Measurements from ENCODE around the gene ACP3.
"Not testable (repeated sequence)": the region's sequence is repeated elsewhere in the genome, so short reads cannot be mapped to it uniquely, and the experiment has no call there.

Gene ACP3, protein sequence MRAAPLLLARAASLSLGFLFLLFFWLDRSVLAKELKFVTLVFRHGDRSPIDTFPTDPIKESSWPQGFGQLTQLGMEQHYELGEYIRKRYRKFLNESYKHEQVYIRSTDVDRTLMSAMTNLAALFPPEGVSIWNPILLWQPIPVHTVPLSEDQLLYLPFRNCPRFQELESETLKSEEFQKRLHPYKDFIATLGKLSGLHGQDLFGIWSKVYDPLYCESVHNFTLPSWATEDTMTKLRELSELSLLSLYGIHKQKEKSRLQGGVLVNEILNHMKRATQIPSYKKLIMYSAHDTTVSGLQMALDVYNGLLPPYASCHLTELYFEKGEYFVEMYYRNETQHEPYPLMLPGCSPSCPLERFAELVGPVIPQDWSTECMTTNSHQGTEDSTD

DNA sequence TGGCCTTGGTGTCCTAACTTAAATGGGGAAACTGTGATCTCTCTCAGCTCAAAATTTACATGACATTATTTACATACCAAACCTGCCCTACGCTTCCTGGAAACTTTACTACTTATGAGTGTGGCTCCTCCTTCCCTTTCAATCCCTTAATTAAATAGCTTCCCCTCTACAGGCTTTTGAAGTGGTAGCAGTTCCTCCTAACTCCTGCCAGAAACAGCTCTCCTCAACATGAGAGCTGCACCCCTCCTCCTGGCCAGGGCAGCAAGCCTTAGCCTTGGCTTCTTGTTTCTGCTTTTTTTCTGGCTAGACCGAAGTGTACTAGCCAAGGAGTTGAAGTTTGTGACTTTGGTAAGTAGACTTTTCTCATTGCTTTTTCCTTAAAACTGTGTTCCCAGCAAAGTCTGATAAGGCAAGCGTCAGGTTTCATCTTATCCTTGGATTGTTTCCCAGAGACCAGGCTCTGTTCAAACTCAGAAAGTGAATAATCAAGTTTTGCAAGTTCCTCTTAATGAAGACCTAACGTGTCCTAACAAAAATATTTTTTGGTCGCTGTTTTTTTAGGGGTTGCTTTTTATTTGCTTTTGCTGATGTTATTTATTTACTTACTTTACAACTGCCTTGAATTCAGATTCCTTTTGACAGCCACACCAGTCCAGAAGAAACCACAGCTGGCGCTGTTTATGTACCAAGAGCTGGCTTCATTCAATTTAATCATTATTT, at the start of gene ACP3:
TSS of gene ACP3 (plus strand) at position 179 of the 720 bp plus-strand sequence. CDS start at position 229, 50 bp downstream.
- DNase-seq (ENCODE audit: low read depth in 2 of 2): no peak

DNA sequence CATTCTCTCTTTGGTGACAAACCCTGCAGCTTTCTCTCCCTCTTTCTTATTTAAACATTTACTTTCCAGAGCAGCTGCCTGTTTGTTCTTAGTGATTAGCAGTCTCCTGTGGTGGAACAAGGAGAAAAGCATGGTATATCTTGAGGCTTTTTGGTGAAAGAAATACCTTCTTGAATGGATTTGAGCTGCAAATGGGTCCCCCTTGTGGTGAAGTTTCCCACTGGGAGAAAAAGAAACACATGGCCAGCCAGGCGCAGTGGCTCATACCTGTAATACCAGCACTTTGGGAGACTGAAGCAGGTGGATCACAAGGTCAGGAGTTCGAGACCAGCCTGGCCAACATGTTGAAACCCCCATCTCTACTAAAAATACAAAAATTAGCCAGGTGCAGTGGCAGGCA, 48.3 kb upstream of the ACP3 start:
- no peak for DNase-seq (ENCODE audit: low read depth in 2 of 2)

DNA sequence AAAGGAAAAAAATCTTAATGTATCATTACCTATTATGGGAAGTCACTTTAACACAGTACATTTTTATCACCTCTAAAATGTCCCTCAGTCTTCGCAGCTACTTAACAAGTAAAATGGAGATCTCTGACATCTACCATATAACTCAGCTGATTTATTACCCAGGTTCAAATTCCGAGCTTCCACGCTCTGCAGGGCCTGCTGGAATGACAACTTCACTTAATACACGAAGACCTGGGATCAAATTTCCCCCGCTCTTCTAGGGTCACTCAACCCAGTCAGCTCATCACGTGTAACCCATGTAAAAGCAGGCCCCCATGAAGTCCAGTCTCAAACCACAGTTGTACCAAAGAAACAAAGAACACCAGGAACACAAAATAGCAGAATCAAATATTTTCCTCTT, 44.2 kb upstream of the ACP3 start:
- DNase-seq (ENCODE audit: low read depth in 2 of 2): no peak

GRCh38 chr3:132276228-132276906, 40.8 kb upstream of the ACP3 start:
- DNase-seq (ENCODE audit: low read depth in 2 of 2): no peak

- DNase-seq (ENCODE audit: low read depth in 2 of 2): no peak
These were observed 38.2 kb upstream of the ACP3 start for GRCh38 chr3:132279030-132279429.

GRCh38 chr3:132283440-132283839, 33.8 kb upstream of the ACP3 start:
- no peak for DNase-seq (ENCODE audit: low read depth in 2 of 2)

DNA sequence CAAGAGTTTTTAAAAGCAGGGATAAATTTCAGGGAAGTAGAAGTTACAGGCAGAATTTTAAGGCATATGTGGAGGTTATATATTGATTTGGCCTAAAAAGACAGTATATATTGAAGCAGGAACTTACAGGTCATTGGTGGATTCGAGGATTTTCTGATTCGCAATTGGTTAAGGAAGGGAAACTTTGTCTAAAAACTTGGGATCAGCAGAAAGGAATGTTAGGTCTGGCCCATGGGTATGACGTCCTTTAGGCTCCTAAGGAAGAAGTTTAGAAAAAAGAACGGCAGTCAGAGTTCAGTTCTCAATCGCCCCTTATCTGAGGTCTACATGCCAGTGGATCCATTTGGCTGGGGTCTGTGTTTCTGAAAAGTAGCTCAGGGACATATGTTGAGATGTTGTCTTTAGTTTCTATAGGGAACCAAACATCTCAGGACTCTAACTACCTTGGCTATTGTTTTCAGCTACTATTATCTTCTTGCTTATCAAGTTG, 33.2 kb upstream of the ACP3 start:
- DNase-seq (ENCODE audit: low read depth in 2 of 2): no peak

- DNase-seq (ENCODE audit: low read depth in 2 of 2): no peak
These were observed 32.2 kb upstream of the ACP3 start for GRCh38 chr3:132284781-132285619.

- DNase-seq (ENCODE audit: low read depth in 2 of 2): no peak
These were observed 31.6 kb upstream of the ACP3 start for GRCh38 chr3:132285620-132285945.

- DNase-seq (ENCODE audit: low read depth in 2 of 2): no peak
These were observed 31.2 kb upstream of the ACP3 start for GRCh38 chr3:132286035-132286434.

DNA sequence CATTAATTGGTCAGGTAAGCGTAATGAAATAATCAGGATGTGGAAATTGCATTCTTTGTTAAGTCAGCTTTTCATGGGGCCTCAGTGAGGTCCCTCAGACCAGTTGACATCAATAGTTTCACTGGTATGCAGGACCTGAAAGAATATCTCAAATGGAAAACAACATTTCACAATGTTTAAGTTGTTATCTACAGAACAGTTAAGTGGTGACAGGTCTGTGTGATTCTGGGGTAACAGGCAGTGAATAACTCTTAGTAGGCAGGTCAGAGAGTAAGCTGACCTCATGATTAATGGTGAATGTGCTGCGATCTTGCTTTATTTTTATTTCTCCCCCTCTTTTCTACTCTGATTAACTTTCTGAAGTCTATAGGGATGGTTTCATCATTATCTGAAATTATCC, 28.9 kb upstream of the ACP3 start:
- no peak for DNase-seq (ENCODE audit: low read depth in 2 of 2)

GRCh38 chr3:132289316-132289715, 27.9 kb upstream of the ACP3 start:
- DNase-seq (ENCODE audit: low read depth in 2 of 2): no peak

DNA sequence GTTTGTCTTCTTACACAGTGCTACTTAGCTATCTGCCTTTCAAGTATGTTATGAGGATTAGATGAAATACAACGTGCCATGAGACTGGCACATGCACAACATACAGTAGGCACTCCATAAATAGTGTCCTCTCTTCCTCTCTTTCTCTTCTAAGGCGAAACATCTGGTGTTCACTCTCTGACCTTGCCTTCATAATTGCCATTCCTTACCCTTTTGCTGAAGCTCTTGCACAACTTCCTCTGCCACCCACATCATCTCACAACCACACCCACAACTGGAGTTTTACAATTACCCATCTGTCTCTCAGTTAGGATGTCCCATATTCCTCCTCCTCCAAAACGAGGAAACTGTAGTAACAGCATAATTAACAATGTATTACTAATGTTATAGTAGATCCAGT, 26.4 kb upstream of the ACP3 start:
- DNase-seq (ENCODE audit: low read depth in 2 of 2): no peak

DNA sequence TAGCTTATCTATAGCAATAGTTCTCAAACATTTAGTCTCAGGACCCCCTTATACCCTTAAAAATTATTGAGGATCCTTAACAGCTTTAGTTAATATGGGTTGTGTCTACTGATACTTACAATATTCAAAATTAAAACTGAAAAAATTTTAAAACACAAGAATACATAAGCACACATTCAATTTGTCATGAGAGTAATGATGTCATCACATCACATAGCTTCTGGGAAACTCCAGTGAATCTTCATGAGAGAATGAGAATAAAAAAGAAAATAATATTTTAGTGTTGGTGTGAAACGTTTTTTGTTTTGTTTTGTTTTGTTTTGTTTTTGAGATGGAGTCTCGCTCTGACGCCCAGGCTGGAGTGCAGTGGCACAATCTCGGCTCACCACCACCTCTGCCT, 25.2 kb upstream of the ACP3 start:
- DNase-seq (ENCODE audit: low read depth in 2 of 2): no peak

GRCh38 chr3:132293251-132293650, 24.0 kb upstream of the ACP3 start:
- no peak for DNase-seq (ENCODE audit: low read depth in 2 of 2)

GRCh38 chr3:132294906-132295305, 22.3 kb upstream of the ACP3 start:
- DNase-seq (ENCODE audit: low read depth in 2 of 2): no peak

GRCh38 chr3:132303336-132304201, 13.6 kb upstream of the ACP3 start:
- DNase-seq (ENCODE audit: low read depth in 2 of 2): not testable (repeated sequence)

GRCh38 chr3:132304351-132304750, 12.9 kb upstream of the ACP3 start:
- DNase-seq (ENCODE audit: low read depth in 2 of 2): not testable (repeated sequence)

GRCh38 chr3:132310057-132310456, 7.2 kb upstream of the ACP3 start:
- DNase-seq (ENCODE audit: low read depth in 2 of 2): not testable (repeated sequence)

DNA sequence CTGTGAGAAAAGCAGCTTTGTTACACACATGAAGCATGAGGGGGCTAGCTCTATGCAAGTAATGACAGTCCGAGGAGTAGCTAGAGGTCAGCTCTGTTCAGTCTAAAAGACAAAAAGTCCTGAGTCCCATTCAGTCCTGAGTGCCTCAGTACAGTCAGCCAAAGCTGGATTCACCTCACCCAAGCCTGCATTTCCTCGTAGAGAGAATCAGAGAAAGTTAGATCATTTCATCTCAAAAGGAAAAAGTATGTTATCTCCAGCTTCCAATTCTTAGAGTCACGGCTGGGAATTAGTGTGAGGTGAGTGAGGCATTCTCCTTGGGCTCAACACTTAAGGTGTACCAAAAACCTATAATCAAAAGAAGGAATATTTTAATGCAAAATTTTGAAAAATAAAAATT, 5.9 kb upstream of the ACP3 start:
- DNase-seq (ENCODE audit: low read depth in 2 of 2): no peak

DNA sequence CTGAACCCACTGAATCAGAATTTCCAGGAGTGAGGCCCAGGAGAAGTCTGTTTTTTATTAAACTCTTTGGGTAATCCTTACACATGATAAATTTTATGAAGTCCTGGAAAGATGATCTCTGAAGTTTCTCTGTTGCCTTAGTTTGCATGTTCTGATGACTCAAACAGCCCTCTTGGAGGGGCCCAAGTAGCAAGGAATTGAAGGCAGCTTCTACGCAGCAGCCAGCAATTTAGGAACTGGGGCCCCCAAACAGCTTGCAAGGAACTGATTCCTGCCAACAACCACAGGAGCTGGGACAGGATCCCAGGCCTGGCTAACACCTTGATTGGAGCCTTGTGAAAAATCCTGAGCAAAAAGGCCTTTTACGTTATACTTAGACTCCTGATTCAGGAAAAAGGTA, 5.4 kb upstream of the ACP3 start:
- no peak for DNase-seq (ENCODE audit: low read depth in 2 of 2)
